Testis (tissue), 2 donors: ENCODE data around the gene PHTF1.

Experiments used
- POLR2A ChIP-seq: fragments of 450-650 bp; IDR thresholded peaks from one replicate; pipeline ENCODE4 v1.6.1; 2017; ENCODE audit warnings: antibody characterized with exemption, mild to moderate bottlenecking, moderate library complexity
- TF ChIP-seq, protein P1 (sequence below), 3 experiments: fragments of 450-650 bp in 2 of 3; fragments of 200-600 bp in 1 of 3; sonication (generic) in 1 of 3; IDR thresholded peaks; one replicate each; pipeline ENCODE4 v1.5.1; 2016 to 2019; ENCODE audit warnings: antibody characterized with exemption in 3 of 3, mild to moderate bottlenecking in 2 of 3, moderate library complexity in 1 of 3

DNA sequence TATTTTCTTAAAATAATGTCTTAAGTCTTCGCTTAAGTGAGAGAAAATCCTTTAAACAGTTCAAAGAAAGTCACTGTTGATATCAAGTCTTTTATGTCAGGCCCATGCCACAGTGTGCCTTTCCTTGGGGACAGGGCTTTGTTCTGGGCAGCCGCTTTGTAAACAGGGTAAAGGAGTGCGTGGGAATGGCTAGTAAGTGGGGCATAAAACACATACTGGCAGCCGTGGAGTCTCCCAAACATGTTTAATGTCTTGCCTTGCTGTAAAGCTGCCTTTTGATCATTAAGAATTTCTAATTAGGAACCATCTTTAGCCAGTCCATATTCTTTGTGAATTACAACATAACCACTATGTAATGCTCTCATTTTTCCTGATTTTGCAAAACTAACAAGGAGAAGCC lies 99.7 kb downstream of the PHTF1 start:
- TF ChIP-seq, protein P1, sequence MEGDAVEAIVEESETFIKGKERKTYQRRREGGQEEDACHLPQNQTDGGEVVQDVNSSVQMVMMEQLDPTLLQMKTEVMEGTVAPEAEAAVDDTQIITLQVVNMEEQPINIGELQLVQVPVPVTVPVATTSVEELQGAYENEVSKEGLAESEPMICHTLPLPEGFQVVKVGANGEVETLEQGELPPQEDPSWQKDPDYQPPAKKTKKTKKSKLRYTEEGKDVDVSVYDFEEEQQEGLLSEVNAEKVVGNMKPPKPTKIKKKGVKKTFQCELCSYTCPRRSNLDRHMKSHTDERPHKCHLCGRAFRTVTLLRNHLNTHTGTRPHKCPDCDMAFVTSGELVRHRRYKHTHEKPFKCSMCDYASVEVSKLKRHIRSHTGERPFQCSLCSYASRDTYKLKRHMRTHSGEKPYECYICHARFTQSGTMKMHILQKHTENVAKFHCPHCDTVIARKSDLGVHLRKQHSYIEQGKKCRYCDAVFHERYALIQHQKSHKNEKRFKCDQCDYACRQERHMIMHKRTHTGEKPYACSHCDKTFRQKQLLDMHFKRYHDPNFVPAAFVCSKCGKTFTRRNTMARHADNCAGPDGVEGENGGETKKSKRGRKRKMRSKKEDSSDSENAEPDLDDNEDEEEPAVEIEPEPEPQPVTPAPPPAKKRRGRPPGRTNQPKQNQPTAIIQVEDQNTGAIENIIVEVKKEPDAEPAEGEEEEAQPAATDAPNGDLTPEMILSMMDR (IDR thresholded peaks at IDR 0.05): no peak
- TF ChIP-seq POLR2A: no peak
